MM.1S (cell line): ENCODE measurements around the gene ZNF691.

Source experiments
- DNase-seq: peaks from one replicate; pipeline ENCODE4 v3.0.0-alpha.2; 2015
- H2AFZ ChIP-seq: fragments of 300-600 bp; sonication (generic); 2 replicates; pipeline ENCODE4 v1.6.0; 2016; ENCODE audit warnings: antibody characterized with exemption, low read length
- H3F3A ChIP-seq: fragments of 300-600 bp; sonication (generic); 2 replicates; pipeline ENCODE4 v1.6.1; 2016; ENCODE audit warnings: mild to moderate bottlenecking, antibody characterized with exemption, low read length, moderate library complexity, mixed read lengths; ENCODE audit not compliant: insufficient read depth
- H3K27ac ChIP-seq: fragments of 300-600 bp; sonication (generic); 2 replicates; pipeline ENCODE4 v1.5.1; 2016; ENCODE audit warnings: mild to moderate bottlenecking, low read length
- H3K27me3 ChIP-seq: fragments of 300-600 bp; sonication (generic); replicated peaks from 2 replicates; pipeline ENCODE4 v1.6.0; 2016; ENCODE audit warnings: low read length; ENCODE audit not compliant: insufficient read depth
- H3K36me3 ChIP-seq: fragments of 300-600 bp; sonication (generic); replicated peaks from 2 replicates; pipeline ENCODE4 v1.6.1; 2016; ENCODE audit warnings: mild to moderate bottlenecking, low read length, mixed read lengths; ENCODE audit not compliant: insufficient read depth
- H3K4me1 ChIP-seq: fragments of 300-600 bp; sonication (generic); 2 replicates; pipeline ENCODE4 v1.6.1; 2016; ENCODE audit warnings: low read length, mixed read lengths
- H3K4me2 ChIP-seq: fragments of 300-600 bp; sonication (generic); 2 replicates; pipeline ENCODE4 v1.6.0; 2016; ENCODE audit warnings: low read depth, low read length
- H3K4me3 ChIP-seq: fragments of 300-600 bp; sonication (generic); 2 replicates; pipeline ENCODE4 v1.5.1; 2016; ENCODE audit warnings: low read length, mixed read lengths
- H3K79me2 ChIP-seq: fragments of 300-600 bp; sonication (generic); 2 replicates; pipeline ENCODE4 v1.6.1; 2016; ENCODE audit warnings: mixed run types, low read length, mixed read lengths
- H3K9ac ChIP-seq: fragments of 300-600 bp; sonication (generic); 2 replicates; pipeline ENCODE4 v1.6.1; 2016; ENCODE audit warnings: low read length, mixed read lengths
- H3K9me2 ChIP-seq: fragments of 300-600 bp; sonication (generic); replicated peaks from 2 replicates; pipeline ENCODE4 v1.6.1; 2016; ENCODE audit warnings: mild to moderate bottlenecking, low read length, mixed read lengths; ENCODE audit not compliant: insufficient read depth
- H3K9me3 ChIP-seq: fragments of 300-600 bp; sonication (generic); replicated peaks from 2 replicates; pipeline ENCODE4 v1.6.1; 2016; ENCODE audit warnings: mild to moderate bottlenecking, low read length, mixed read lengths; ENCODE audit not compliant: insufficient read depth
- H4K20me1 ChIP-seq: fragments of 300-600 bp; sonication (generic); 2 replicates; pipeline ENCODE4 v1.6.1; 2016; ENCODE audit warnings: mild to moderate bottlenecking, low read length, moderate library complexity, mixed read lengths; ENCODE audit not compliant: insufficient read depth
- CTCF ChIP-seq: fragments of 300-600 bp; sonication (generic); IDR thresholded peaks from 2 replicates; pipeline ENCODE4 v1.5.1; 2016; ENCODE audit warnings: antibody characterized with exemption, low read length, mixed read lengths
- EZH2 ChIP-seq: fragments of 300-600 bp; sonication (generic); optimal IDR thresholded peaks from 2 replicates; pipeline ENCODE3; 2017; ENCODE audit warnings: low read depth, mild to moderate bottlenecking, antibody characterized with exemption, low read length, mixed read lengths
- EZH2phosphoT487 ChIP-seq: fragments of 300-600 bp; sonication (generic); IDR thresholded peaks from 2 replicates; pipeline ENCODE4 v1.6.1; 2018; ENCODE audit warnings: antibody characterized with exemption, low read length

The ZNF691 gene

GRCh38 chr1:42831273-42831672 is 15.1 kb upstream of the ZNF691 start:
- no peaks in the 10 kb centered on the region for H3K79me2 ChIP-seq

GRCh38 chr1:42832641-42833240 is 13.7 kb upstream of the ZNF691 start:
- H2AFZ ChIP-seq: no peak overlapping the region
- H3K9me2 ChIP-seq: no peaks in the 10 kb centered on the region
- H3K4me2 ChIP-seq: no peak overlapping the region
- no peaks in the 10 kb centered on the region for H3K79me2 ChIP-seq
- no peaks in the 10 kb centered on the region for H3K36me3 ChIP-seq
- H3K4me3 ChIP-seq: no peak overlapping the region
- H4K20me1 ChIP-seq: no peaks in the 10 kb centered on the region
- H3K9ac ChIP-seq: no peak overlapping the region
- no peaks in the 10 kb centered on the region for H3K4me1 ChIP-seq
- no peaks in the 10 kb centered on the region for H3F3A ChIP-seq
- H3K27ac ChIP-seq: no peak overlapping the region
- TF ChIP-seq CTCF: no peak
- no peak for TF ChIP-seq EZH2
- TF ChIP-seq EZH2phosphoT487: no peak
- DNase-seq: no peak
- H3K27me3 ChIP-seq: no peaks in the 10 kb centered on the region
- H3K9me3 ChIP-seq: no peaks in the 10 kb centered on the region

More at GRCh38 chr1:42831273-42831672, 15.1 kb upstream of the ZNF691 start:
- TF ChIP-seq CTCF: no peak
- no peak for TF ChIP-seq EZH2
- TF ChIP-seq EZH2phosphoT487: no peak
- no peaks in the 10 kb centered on the region for H3K36me3 ChIP-seq
- no peaks in the 10 kb centered on the region for H3F3A ChIP-seq
- no peaks in the 10 kb centered on the region for H3K27me3 ChIP-seq
- H3K4me1 ChIP-seq: no peaks in the 10 kb centered on the region
- H3K9me3 ChIP-seq: no peaks in the 10 kb centered on the region
- DNase-seq: no peak
- H3K9ac ChIP-seq: no peak overlapping the region
- no peak overlapping the region for H3K4me3 ChIP-seq
- H2AFZ ChIP-seq: no peak overlapping the region
- H4K20me1 ChIP-seq: no peaks in the 10 kb centered on the region
- no peak overlapping the region for H3K4me2 ChIP-seq
- no peak overlapping the region for H3K27ac ChIP-seq
- no peaks in the 10 kb centered on the region for H3K9me2 ChIP-seq

- TF ChIP-seq EZH2 (no peak), CTCF (no peak), EZH2phosphoT487 (no peak)
- H3K4me2 ChIP-seq: no peak overlapping the region
- no peak overlapping the region for H3K9ac ChIP-seq
- no peaks in the 10 kb centered on the region for H3K27me3 ChIP-seq
- no peaks in the 10 kb centered on the region for H3K36me3 ChIP-seq
- DNase-seq: no peak
- H3K9me3 ChIP-seq: no peaks in the 10 kb centered on the region
- H3K4me1 ChIP-seq: no peaks in the 10 kb centered on the region
- H3K4me3 ChIP-seq: no peak overlapping the region
- no peaks in the 10 kb centered on the region for H3F3A ChIP-seq
- no peak overlapping the region for H2AFZ ChIP-seq
- no peaks in the 10 kb centered on the region for H3K79me2 ChIP-seq
- H3K9me2 ChIP-seq: no peaks in the 10 kb centered on the region
- no peak overlapping the region for H3K27ac ChIP-seq
- no peaks in the 10 kb centered on the region for H4K20me1 ChIP-seq
These were observed 12.4 kb upstream of the ZNF691 start for GRCh38 chr1:42833981-42834380.
